Trophoblast cell (in vitro differentiated cells and primary cell): Measurements from ENCODE around the gene MAEA.

Experiments used
- DNase-seq, 2 donors: peaks; one replicate each; pipeline ENCODE4 v3.0.0-alpha.2; 2016
- H2AFZ ChIP-seq: 2 replicates; pipeline ENCODE4 v1.6.1; 2013; ENCODE audit warnings: low read length, moderate library complexity, mild to moderate bottlenecking; ENCODE audit not compliant: insufficient read depth, poor library complexity
- H2AK5ac ChIP-seq: 2 replicates; pipeline ENCODE4 v1.6.1; 2013; ENCODE audit warnings: mild to moderate bottlenecking, low read length
- H2BK120ac ChIP-seq: 2 replicates; pipeline ENCODE4 v1.6.1; 2013; ENCODE audit warnings: low read length, mild to moderate bottlenecking, moderate library complexity; ENCODE audit not compliant: insufficient read depth, poor library complexity
- H2BK12ac ChIP-seq: 2 replicates; pipeline ENCODE4 v1.6.1; 2013; ENCODE audit warnings: mild to moderate bottlenecking, low read length, moderate library complexity
- H2BK5ac ChIP-seq: 2 replicates; pipeline ENCODE4 v1.6.1; 2013; ENCODE audit warnings: low read length, low read depth, moderate library complexity, mild to moderate bottlenecking; ENCODE audit not compliant: poor library complexity
- H3K14ac ChIP-seq: 2 replicates; pipeline ENCODE4 v1.6.1; 2013; ENCODE audit warnings: mild to moderate bottlenecking, low read length
- H3K18ac ChIP-seq: 2 replicates; pipeline ENCODE4 v1.6.1; 2013; ENCODE audit warnings: mild to moderate bottlenecking, low read length
- H3K23ac ChIP-seq: 2 replicates; pipeline ENCODE4 v1.6.1; 2013; ENCODE audit warnings: low read length
- H3K27ac ChIP-seq: 2 replicates; pipeline ENCODE4 v1.5.1; 2013; ENCODE audit warnings: low read depth, mild to moderate bottlenecking, inconsistent platforms, low read length, moderate library complexity
- H3K27me3 ChIP-seq: 2 replicates; pipeline ENCODE4 v1.6.1; 2013; ENCODE audit warnings: inconsistent platforms, mild to moderate bottlenecking, low read length, moderate library complexity; ENCODE audit not compliant: insufficient read depth
- H3K36me3 ChIP-seq, 2 experiments: 1 replicate in 1 of 2; 2 replicates in 1 of 2; pipeline ENCODE4 v1.6.1; 2013; ENCODE audit warnings: low read length in 2 of 2, mild to moderate bottlenecking in 2 of 2, moderate library complexity in 1 of 2; ENCODE audit not compliant: insufficient read depth in 2 of 2, control insufficient read depth in 1 of 2
- H3K4ac ChIP-seq: 2 replicates; pipeline ENCODE4 v1.6.1; 2013; ENCODE audit warnings: low read depth, mild to moderate bottlenecking, low read length, moderate library complexity
- H3K4me1 ChIP-seq, 2 experiments: 1 replicate in 1 of 2; 2 replicates in 1 of 2; pipeline ENCODE4 v1.6.1; 2013; ENCODE audit warnings: low read length in 2 of 2, mild to moderate bottlenecking in 2 of 2, moderate library complexity in 1 of 2; ENCODE audit not compliant: insufficient read depth in 2 of 2, control insufficient read depth in 1 of 2
- H3K4me2 ChIP-seq: 2 replicates; pipeline ENCODE4 v1.6.1; 2013; ENCODE audit warnings: inconsistent platforms, mild to moderate bottlenecking, low read length, moderate library complexity
- H3K4me3 ChIP-seq: 2 replicates; pipeline ENCODE4 v1.5.1; 2013; ENCODE audit warnings: mild to moderate bottlenecking, low read depth, low read length, inconsistent platforms
- H3K79me1 ChIP-seq: one replicate; pipeline ENCODE4 v1.6.1; 2013; ENCODE audit warnings: low read length
- H3K79me2 ChIP-seq: 2 replicates; pipeline ENCODE4 v1.6.1; 2013; ENCODE audit warnings: low read length, mild to moderate bottlenecking; ENCODE audit not compliant: control insufficient read depth, insufficient read depth, poor library complexity
- H3K9ac ChIP-seq: 2 replicates; pipeline ENCODE4 v1.6.1; 2013; ENCODE audit warnings: mild to moderate bottlenecking, low read length
- H3K9me3 ChIP-seq: 2 replicates; pipeline ENCODE4 v1.6.1; 2013; ENCODE audit warnings: low read depth, mild to moderate bottlenecking, control low read depth, inconsistent platforms, low read length; ENCODE audit not compliant: insufficient read depth
- H4K12ac ChIP-seq: 2 replicates; pipeline ENCODE4 v1.6.1; 2013; ENCODE audit warnings: low read depth, mild to moderate bottlenecking, low read length, moderate library complexity
- H4K8ac ChIP-seq: 2 replicates; pipeline ENCODE4 v1.6.1; 2013; ENCODE audit warnings: low read depth, mild to moderate bottlenecking, low read length, moderate library complexity
- H4K91ac ChIP-seq: one replicate; pipeline ENCODE4 v1.6.1; 2013; ENCODE audit warnings: low read depth, mild to moderate bottlenecking, low read length, moderate library complexity
- WGBS: extraction: QIAGEN DNeasy Blood & Tissue Kit; methylation state at CpG from one replicate; pipeline ENCODE4 v1.1.7; 2013; ENCODE audit warnings: missing lambda C conversion rate; ENCODE audit not compliant: insufficient read length, insufficient coverage; ENCODE audit errors: extremely low coverage; 5-methylcytosine and 5-hydroxymethylcytosine counted together

Gene MAEA

GRCh38 chr4:1249731-1250526, 39.8 kb upstream of the MAEA start:
- Histone ChIP-seq H3K4ac (peak overlapping the region; percentile 89), H2BK12ac (peak overlapping the region; percentile 10), H2AFZ (peak overlapping the region; percentile 37), H2BK5ac (peak overlapping the region; percentile 92), H3K27ac (peak overlapping the region; percentile 86), H3K27me3 (no peaks in the 10 kb centered on the region), H3K4me3 (peak overlapping the region; percentile 77), H3K4me1 (peaks cover 25% of the 10 kb centered on the region in 2 experiments), H3K14ac (peak overlapping the region; percentile 95), H4K8ac (peak overlapping the region; percentile 94), H4K91ac (peak overlapping the region; percentile 98), H3K36me3 (peaks cover 11 to 17% of the 10 kb centered on the region in 2 experiments), H3K9ac (peak overlapping the region; percentile 64), H3K9me3 (peaks cover 28% of the 10 kb centered on the region), H3K79me2 (peaks cover 38% of the 10 kb centered on the region), H3K4me2 (peak overlapping the region; percentile 77), H4K12ac (peak overlapping the region; percentile 83), H3K23ac (no peak overlapping the region), H2AK5ac (peak overlapping the region; percentile 72), H3K79me1 (peaks cover 25% of the 10 kb centered on the region), H3K18ac (peak overlapping the region; percentile 78), H2BK120ac (peak overlapping the region; percentile 90)
- no CpG with 5 or more reads among the region's 39 CpGs for WGBS
- peak; percentile 9 to 27 for DNase-seq

- H2AK5ac ChIP-seq: no peak overlapping the region
- H2BK12ac ChIP-seq: no peak overlapping the region
- H2BK5ac ChIP-seq: no peak overlapping the region
- H3K14ac ChIP-seq: no peak overlapping the region
- no CpG with 5 or more reads among the region's 7 CpGs for WGBS
- H3K9me3 ChIP-seq: peaks cover 30% of the 10 kb centered on the region
- no peak overlapping the region for H3K18ac ChIP-seq
- H3K79me2 ChIP-seq: peaks cover 32% of the 10 kb centered on the region
- no peaks in the 10 kb centered on the region for H3K27me3 ChIP-seq
- H4K91ac ChIP-seq: no peak overlapping the region
- H3K4me2 ChIP-seq: no peak overlapping the region
- H3K4ac ChIP-seq: no peak overlapping the region
- H3K9ac ChIP-seq: no peak overlapping the region
- peaks cover 11 to 13% of the 10 kb centered on the region in 2 experiments for H3K36me3 ChIP-seq
- H3K4me3 ChIP-seq: no peak overlapping the region
- H3K79me1 ChIP-seq: peaks cover 25% of the 10 kb centered on the region
- H3K4me1 ChIP-seq: peaks cover 23 to 25% of the 10 kb centered on the region in 2 experiments
- DNase-seq: no peak
- no peak overlapping the region for H2AFZ ChIP-seq
- H4K12ac ChIP-seq: no peak overlapping the region
- H3K27ac ChIP-seq: no peak overlapping the region
- H3K23ac ChIP-seq: no peak overlapping the region
- H4K8ac ChIP-seq: no peak overlapping the region
- H2BK120ac ChIP-seq: no peak overlapping the region
Measured at GRCh38 chr4:1250527-1250812, 39.2 kb upstream of the MAEA start.

DNA sequence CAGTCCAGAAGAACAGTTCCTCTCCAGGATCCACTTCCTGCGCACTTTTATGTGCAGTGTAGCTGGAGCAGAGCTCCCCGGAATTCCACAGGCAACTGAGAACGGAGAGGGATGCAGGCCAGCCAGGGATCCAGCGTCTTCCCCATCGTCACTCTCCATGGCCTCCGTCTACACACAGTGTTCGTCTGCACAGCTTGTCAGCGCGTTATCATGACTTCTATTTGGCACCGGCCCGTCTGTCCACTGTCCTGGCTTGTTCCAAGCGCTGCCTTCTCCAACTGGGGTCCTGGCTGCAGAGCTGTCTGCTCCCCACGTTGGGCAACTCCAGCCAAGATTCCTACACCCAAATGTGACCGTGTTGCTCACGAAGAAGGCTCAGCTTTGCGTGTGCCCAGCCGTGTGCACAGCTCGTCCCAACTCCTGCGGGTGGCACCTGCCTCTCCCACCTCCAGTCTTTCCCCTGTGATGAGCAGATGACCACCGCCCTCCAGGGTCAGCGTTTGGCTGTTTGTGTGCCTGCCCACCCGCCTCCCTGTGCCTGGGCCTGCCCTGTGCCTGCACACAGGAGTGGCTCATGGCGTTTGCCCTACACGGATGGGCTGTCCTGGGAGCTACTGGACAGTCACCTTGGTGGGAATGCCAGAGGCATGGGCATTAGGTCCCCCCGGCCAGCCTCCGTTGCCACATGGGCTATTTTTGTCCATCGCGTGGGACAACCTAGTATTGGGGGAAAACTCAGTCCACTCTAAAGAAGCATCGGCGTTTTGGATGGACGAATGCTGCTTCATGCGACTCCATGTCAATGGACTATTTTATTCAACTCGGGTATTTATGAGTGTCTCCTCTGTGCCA, 38.5 kb upstream of the MAEA start:
- Histone ChIP-seq H3K9me3 (peaks cover 28% of the 10 kb centered on the region), H3K23ac (no peak overlapping the region), H2AFZ (no peak overlapping the region), H4K8ac (no peak overlapping the region), H3K27ac (no peak overlapping the region), H2BK12ac (no peak overlapping the region), H3K79me1 (peaks cover 25% of the 10 kb centered on the region), H3K36me3 (peaks cover 11 to 13% of the 10 kb centered on the region in 2 experiments), H3K4me3 (no peak overlapping the region), H2BK5ac (no peak overlapping the region), H3K9ac (no peak overlapping the region), H3K14ac (no peak overlapping the region), H3K4me2 (no peak overlapping the region), H3K4me1 (peaks cover 18 to 22% of the 10 kb centered on the region in 2 experiments), H4K12ac (no peak overlapping the region), H3K79me2 (peaks cover 25% of the 10 kb centered on the region), H3K4ac (no peak overlapping the region), H2AK5ac (no peak overlapping the region), H2BK120ac (no peak overlapping the region), H3K18ac (no peak overlapping the region), H4K91ac (no peak overlapping the region), H3K27me3 (no peaks in the 10 kb centered on the region)
- no CpG with 5 or more reads among the region's 33 CpGs for WGBS
- no peak for DNase-seq

DNA sequence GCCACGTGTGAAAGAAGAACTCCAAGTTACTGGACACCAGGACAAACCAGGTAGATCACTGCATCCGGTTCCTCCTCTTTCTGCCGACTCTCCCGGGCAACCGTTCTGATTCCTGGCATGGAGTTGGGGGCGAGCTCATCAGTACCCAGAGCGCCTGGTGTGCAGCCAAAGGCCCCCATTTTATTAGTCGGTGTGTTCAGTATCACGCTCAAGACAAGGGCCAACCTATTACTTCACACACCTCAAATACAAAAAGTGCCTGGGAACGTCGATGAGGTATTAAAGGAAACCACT, 38.0 kb upstream of the MAEA start:
- Histone ChIP-seq H3K18ac (no peak overlapping the region), H4K12ac (no peak overlapping the region), H2BK5ac (no peak overlapping the region), H3K27ac (no peak overlapping the region), H4K8ac (no peak overlapping the region), H3K36me3 (peaks cover 11 to 13% of the 10 kb centered on the region in 2 experiments), H2AK5ac (no peak overlapping the region), H3K4me3 (no peak overlapping the region), H2BK12ac (no peak overlapping the region), H3K79me2 (peaks cover 21% of the 10 kb centered on the region), H3K9me3 (peaks cover 28% of the 10 kb centered on the region), H4K91ac (no peak overlapping the region), H3K9ac (no peak overlapping the region), H3K27me3 (no peaks in the 10 kb centered on the region), H3K14ac (no peak overlapping the region), H3K79me1 (peaks cover 23% of the 10 kb centered on the region), H2AFZ (no peak overlapping the region), H2BK120ac (no peak overlapping the region), H3K23ac (no peak overlapping the region), H3K4me1 (peaks cover 14 to 16% of the 10 kb centered on the region in 2 experiments), H3K4me2 (no peak overlapping the region), H3K4ac (no peak overlapping the region)
- DNase-seq: no peak
- no CpG with 5 or more reads among the region's 11 CpGs for WGBS
